HG03064 (cell line): ENCODE data around the gene PDS5A.
"Not testable (repeated sequence)": the region's sequence is repeated elsewhere in the genome, so short reads cannot be mapped to it uniquely, and the experiment has no call there.

Experiments
- ATAC-seq: cut with Tn5 transposase; IDR thresholded peaks from one replicate; pipeline ENCODE4 v1.9.1; 2021; ENCODE audit warnings: low read depth; ENCODE audit not compliant: unreplicated experiment

The PDS5A gene

DNA sequence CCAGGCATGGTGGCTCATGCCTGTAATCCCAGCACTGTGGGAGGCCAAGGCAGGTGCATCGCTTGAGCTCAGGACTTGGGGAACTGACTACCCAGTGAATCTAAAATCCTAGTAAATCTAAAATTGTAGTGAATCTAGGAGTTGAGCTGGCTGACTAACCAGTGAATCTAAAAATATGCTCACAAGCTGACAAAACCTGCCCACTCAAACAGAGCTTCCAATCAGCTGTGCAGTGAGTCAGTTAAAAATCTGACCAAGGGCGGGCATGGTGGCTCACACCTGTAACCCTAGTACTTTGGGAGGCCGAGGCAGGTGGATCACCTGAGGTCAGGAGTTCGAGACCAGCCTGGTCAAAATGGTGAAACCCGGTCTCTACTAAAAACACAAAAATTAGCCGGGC is 72.7 kb downstream of the PDS5A start:
- not testable (repeated sequence) for ATAC-seq

DNA sequence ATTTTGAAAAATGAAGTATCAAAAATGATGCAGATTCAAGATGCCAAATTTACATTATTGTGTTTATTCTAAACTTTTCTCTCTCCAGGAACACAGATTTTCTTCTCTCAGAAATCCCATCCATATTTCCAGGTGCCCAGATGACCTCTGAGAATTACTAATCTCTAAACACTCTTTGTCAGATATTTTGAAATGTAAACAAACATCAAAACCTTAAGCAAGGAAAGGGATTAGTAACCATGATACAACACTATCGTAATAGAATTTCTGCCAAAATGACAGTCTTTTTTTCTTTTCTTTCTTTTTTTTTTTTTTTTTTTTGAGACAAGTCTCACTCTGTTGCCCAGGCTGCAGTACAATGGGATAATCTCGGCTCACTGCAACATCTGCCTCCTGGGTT is 76.7 kb downstream of the PDS5A start:
- no peak for ATAC-seq

DNA sequence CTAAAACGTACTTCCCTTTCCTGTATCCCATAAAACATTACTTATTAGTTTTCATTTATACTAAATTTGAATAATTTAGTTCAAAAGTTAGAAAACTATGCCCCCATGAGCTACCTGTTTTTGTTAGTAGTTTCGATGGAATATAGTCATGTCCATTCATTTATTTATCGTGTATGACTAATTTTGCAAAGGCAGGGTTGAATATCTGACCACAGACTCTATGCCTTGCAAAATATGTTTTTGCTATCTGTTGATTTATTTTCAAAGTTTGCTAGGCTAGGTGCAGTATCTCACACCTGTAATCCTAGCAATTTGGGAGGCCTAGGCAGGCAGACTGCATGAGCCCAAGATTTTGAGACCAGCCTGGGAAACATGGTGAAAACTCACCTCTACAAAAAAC is 78.4 kb downstream of the PDS5A start:
- no peak for ATAC-seq

DNA sequence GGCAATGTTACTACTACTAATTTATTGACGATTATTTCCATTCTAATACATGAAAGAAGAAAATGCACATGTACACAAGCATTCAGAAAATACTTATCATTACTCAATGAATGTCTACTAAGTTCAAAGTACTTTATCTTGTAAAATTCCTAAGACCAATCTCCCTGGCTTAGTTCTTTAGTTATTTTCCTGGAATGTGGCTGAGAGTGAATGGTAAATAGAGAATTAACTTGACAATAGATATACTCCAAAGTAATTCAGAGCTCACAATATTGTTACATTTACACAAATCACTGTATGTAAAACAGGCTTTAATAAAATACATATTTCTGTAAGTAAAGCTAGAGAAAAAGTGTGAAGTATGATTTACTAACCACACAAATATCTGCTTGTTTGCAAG is 79.7 kb downstream of the PDS5A start:
- no peak for ATAC-seq

DNA sequence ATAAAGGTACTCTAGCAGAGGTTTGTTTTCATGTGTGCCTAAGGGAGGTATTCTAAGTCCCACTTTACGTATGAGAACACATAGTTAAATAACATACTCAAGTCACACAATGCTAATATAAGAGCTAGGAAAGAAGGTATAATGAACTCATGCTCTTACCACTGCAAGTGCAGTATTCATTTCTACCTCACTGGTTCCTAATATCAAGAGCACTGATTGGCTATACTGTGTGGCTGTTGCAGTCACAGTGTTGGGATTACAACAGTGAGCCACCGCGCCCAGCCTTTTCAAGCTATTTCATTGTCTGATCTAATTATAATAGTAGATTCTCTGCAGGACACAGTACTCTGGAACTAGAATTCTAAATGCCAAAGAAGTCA is 84.0 kb downstream of the PDS5A start:
- no peak for ATAC-seq

DNA sequence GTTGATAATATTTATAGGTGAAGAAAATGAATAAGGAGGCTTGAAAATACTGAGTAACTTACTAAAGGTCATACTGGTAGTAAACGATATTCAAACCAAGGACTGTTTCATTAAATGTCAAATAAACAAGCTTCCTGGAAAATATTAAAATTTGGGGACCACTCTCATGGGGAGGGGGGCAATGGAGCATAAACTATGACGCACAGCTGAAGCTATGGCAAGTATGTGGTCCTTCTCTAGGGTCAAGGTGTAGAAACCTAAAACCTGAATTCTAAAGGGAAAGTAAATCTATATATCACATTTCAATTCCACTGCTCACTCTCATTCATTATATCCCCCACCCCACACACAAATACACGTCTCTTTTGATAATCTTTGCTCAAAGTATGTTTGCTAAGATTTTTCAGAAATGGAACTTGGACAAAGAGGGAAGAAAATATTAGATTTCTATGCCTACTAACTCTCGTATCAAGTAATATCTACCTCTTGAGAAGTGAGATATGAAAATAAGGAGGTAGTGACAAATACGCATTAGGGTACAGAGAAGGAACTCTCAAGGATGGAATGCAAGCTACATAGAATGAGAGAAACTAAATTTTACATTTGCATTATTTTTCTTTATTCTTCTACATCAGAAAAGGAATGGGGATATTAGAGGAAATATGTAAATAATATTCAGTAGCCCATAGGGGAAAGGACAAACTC is 84.6 kb downstream of the PDS5A start:
- no peak for ATAC-seq

DNA sequence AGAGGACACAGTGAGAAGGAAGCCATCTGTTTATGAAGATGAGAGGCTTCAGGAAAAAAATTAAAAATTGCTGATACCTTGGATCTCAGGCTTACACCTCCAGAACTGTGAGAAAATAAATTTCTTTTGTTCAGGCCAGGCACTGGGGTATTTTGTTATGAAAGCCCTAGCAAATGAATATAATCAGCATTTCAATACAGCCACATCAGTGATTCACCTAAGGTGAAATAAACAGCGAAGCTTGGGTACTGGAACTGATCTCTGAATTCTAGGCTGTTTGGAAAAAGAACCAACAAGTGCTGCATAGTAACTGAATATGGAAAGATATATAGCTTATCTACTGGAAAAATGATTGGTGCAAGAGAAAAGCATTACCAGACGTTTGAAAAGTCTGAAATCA is 88.5 kb downstream of the PDS5A start:
- ATAC-seq = no peak

DNA sequence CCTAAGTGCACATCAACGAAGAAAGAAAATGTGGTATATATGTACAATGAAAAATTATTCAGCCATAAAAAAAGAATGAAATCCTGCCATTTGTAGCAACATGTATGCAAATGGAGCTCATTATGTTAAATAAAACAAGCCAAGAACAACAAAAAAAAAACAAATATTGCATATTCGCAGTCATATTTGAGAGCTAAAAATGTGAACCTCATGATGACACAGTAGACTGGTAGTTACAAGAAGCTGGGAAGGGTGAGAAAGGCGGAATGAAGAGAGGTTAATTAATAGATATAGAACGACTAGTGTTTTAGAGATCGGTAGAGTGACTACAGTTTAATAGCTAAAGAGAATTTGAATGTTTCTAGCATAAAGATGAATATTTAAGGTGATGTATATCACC is 89.2 kb downstream of the PDS5A start:
- no peak for ATAC-seq

DNA sequence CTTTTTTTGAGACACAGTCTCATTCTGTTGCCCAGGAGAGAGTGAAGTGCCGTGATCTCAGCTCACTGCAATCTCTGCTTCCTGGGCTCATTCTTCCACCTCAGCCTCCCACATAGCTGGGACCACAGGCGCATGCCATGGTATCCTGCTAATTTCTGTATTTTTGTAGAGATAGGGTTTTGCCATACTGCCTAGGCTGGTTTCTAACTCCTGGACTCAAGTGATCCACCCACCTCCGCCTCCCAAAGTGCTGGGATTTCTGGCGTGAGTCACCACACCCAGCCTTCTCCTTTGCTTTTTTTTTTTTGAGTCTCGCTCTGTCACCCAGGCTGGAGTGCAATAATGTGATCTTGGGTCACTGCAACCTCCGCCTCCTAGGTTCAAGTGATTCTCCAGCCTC is 94.1 kb downstream of the PDS5A start:
- ATAC-seq = no peak

DNA sequence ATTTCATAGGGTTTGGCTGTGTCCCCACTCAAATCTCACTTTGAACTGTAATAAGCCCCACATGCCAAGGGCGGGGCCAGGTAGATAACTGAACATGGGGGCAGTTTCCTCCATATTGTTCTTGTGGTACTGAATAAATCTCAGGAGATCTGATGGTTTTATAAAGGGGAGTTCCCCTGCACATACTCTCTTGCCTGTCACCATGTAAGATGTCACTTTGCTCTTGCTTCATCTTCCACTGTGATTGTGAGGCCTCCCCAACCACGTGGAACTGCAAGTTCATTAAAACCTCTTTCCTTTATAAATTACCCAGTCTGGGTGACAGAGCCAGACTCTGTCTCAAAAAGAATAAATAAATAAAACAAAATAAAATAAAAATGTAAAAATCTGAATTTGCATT is 95.9 kb downstream of the PDS5A start:
- no peak for ATAC-seq

DNA sequence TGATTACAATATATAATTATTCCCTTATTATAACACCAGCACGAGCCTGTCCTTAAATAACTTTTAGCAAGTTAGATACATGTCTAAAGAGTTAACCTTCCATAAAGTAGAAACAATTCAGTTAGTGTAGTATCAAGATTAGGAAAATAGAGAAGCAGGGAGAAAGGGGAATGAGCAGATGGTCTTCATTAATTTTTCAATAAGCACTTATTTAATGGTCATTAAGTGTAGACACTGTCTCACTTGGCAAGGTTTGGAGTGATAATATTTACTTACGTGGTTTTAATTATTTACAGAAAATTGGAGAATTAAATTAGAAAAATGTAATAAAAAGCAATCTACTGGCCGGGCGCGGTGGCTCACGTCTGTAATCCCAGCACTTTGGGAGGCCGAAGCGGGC is 99.7 kb downstream of the PDS5A start:
- no peak for ATAC-seq

DNA sequence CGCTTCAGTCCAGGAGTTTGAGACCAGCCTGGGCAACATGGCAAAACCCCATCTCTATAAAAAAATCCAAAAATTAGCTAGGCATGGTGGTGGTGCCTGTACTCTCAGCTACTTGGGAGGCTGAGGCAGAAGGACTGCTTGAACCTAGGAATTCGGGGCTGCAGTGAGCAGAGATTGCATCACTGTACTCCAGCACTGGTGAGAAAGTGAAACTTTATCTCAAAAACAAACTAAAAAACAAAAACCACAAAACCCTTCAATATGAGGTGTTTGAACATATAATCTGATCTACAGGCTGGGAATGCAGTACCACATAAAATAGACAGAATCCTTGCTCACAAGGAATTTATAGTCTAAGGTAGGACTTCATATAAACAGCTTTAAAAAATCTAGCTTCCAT is 103.9 kb downstream of the PDS5A start:
- no peak for ATAC-seq

DNA sequence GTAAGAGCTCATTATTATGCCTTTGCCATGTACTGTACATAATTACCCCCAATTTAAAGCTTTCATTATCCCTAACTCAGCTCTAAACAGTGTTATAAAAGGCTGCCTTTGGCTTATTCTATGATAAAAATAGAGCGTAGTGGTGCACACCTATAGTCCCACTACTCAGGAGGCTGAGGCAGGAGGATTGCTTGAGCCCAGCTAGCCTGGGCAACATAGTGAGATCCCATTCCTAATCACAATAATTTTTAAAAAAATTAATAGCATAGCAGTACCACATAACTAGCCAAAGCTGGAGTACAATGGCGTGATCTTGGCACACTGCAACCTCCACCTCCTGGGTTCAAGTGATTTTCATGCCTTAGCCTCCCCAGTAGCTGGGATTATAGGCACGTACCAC is 112.4 kb downstream of the PDS5A start:
- no peak for ATAC-seq

DNA sequence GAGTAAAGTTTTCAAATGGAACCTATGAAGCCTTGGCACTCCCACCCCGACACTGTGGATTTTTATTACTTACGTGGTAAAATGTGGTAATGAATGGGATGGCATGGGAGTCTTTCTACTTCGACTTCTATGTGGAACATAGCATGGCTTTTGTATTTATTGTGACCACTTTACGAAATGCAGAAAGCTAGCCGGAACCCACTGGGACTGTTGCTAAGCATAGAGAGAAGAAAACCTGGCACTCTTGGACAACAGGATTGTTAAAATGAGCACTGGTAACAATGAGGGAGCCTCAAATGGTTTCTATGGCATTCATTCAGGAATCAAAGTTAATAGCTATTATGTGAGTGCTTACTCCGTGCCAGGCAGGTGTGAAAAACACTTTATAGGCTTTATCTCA is 113.3 kb downstream of the PDS5A start:
- no peak for ATAC-seq

DNA sequence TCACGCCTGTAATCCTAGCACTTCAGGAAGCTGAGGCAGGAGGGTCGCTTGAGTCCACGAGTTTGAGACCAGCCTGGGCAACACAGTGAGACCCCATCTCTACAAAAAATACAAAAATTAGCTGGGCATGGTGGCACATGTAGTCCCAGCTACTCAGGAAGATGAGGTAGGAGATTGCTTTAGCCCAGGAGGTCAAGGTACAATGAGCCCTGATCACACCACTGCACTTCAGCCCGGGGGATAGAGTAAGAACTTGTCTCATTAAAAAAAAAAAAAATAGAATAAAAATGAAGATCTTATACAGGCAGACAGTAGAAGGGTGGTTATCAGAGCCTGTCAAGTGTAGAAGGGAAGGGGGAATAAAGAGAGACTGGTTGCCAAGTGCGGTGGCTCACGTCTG is 116.9 kb downstream of the PDS5A start:
- ATAC-seq = no peak

DNA sequence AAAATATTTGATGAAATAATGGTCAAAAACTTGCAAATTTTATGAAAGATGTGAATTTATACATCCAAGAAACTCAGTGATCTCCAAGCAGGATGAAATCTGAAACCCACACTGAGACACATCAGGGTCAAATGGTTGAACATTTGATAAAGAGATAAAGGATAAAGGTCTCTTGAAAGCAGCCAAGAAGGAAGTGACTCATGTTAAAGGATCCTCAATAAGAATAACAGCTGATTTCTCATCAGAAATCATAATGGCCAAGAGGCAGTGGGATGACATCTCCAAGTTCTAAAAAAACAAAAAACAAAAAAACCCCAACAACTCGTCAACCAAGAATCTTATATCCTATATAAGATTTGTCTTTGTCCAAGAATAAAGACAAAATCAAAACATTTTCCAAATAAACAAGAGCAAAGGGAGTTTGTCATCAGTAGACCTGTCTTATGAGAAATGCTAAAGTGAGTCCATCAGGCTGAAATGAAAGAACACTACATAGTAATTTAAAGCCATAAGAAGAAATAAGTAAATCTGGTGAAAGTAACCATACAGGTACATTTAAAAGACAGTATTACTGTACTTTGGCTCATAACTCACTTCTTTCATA is 121.7 kb downstream of the PDS5A start:
- ATAC-seq = no peak

DNA sequence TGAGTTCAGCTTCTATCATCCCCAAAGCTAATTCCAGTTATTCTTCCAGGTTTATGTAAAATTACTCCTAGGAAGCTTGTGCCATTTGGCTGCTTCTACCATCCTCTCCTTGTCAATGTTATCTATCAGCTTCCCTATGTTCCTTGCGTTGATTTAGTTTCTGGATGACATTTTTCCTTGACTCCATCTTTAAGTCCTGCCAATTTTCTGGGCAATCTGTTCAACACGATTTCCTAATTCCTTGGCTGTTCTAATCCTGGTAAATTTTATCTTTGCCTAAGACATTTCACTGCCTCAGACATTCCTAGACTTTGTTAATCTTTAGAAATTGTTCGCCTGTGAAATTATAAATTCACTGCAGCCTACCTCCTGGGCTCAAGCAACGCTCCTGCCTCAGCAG is 125.1 kb downstream of the PDS5A start:
- ATAC-seq = no peak

DNA sequence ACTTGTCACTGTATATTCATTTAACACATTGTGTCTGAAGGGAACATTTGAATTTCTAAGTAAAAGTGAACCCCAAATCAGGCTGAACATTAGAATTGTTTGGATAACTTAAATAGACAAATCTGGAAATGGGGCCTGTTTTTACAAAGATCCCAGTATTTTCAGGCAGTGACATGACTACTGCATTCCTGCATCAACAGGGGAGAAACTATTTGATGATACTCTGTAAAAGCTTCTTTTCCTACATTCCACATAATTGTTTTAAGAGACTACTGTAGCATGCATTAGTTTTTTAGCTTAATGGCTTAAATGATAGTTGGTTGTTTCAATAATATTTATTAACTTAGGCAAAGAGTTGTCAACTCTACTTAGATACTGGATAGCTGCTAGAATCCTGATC is 127.0 kb downstream of the PDS5A start:
- ATAC-seq = no peak

DNA sequence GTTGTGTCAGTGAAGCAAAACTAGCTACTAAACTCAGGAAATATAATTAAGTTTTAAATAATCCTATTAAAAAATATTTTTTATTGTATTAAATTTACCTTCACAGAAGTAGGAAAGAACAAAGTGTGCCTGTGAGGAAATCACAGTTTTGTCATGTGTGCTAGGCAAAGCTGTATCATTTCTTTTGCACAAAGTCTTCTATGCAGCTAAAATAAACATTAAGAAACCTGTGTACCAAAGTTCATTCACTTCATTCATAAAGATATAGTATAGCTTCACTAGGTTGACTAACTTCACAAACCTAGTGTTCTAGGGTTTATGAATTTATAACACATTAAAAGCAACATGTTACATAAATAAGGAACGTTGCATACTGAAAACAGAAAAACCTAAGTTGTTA is 131.0 kb downstream of the PDS5A start:
- no peak for ATAC-seq

DNA sequence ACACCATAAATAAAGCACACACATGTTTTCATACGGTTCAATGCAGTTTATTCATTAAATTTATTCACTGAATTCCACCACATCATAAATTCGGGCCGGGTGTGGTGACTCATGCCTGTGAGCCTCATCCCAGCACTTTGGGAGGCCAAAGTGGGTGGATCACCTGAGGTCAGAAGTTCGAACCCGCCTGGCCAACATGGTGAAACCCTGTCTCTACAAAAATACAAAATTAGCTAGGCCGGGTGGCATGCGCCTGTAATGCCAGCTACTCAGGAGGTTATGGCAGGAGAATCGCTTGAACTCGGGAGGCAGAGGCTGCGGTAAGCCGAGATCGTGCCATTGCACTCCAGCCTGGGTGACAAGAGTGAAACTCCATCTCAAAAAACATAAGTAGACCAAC is 131.6 kb downstream of the PDS5A start:
- no peak for ATAC-seq

DNA sequence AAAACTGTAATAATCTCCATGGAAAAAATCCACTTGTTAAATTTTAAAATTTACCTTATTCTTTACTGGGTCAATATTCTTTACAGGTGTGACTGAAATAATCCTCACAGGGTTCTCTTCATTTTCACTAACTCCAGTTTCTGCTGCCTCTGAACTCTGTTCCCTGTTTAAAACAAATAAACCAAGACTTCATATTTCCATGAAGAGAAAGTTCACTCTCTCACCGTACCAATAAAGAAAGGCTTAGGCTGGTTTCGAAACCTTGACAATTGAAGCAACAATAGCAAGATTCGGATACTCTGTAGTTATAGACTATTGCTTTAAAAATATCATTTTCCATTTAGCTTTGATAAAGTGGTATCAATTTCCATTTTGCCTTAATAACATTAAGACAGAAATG is 135.8 kb downstream of the PDS5A start:
- ATAC-seq = no peak

DNA sequence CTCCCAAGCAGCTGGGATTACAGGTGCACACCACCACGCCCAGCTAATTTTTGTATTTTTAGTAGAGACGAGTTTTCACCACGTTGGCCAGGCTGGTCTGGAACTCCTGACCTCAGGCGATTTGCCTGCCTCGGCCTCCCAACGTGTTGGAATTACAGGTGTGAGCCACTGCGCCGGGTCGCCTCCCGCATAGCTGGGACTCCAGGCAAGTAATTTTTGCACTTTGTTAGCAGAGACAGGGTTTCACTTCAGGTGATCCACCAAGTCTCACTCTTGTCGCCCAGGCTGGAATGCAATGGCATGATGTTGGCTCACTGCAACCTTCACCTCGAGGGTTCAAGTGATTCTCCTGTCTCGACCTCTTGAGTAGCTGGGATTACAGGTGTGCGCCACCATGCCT is 137.2 kb downstream of the PDS5A start:
- ATAC-seq = not testable (repeated sequence)

DNA sequence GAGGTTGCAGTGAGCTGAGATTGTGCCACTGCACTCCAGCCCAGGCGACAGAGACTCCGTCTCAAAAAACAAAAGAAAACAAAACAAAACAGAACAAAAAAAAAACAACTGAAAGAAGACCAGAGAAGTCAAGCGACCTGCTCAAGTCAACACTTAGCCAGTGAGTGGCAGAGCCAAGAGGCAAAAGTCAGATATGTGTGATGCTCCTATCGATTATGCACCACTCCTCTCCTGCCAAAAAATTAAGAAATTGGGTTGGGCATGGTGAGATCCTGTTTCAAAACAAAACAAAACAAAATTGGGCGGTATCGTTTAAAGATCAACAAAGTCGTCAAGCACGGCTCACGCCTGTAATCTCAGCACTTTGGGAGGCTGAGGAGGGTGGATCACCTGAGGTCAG is 137.7 kb downstream of the PDS5A start:
- no peak for ATAC-seq
